Natural killer cell (primary cell): ENCODE results near the gene IFNA13. TPM values are rescaled to one million over a fixed set of nuclear protein-coding genes. Genes with fewer than 3 reads are reported as not detected.

ENCODE experiments used
- ATAC-seq, 3 donors: fragments of 150-1000 bp in 2 of 3; fragments of 200-7000 bp in 1 of 3; cut with Tn5 transposase; 1 replicate in 1 of 3; 2 replicates in 2 of 3; pipeline ENCODE4 v1.10.0; 2021; ENCODE audit warnings: mild to moderate bottlenecking in 2 of 3, moderate library complexity in 2 of 3
- DNase-seq, 2 donors: peaks; one replicate each; pipeline versions ENCODE4 v3.0.0 to v3.0.0-alpha.2; 2013 to 2021; ENCODE audit warnings: mixed read lengths in 1 of 2
- H3K27ac ChIP-seq: one replicate; pipeline ENCODE4 v1.5.1; 2013; ENCODE audit warnings: mild to moderate bottlenecking, low read length
- H3K27me3 ChIP-seq: one replicate; pipeline ENCODE4 v1.6.1; 2013; ENCODE audit warnings: low read length; ENCODE audit not compliant: control insufficient read depth, insufficient read depth
- H3K36me3 ChIP-seq: one replicate; pipeline ENCODE4 v1.6.1; 2013; ENCODE audit warnings: low read length; ENCODE audit not compliant: control insufficient read depth, insufficient read depth
- H3K4me1 ChIP-seq: one replicate; pipeline ENCODE4 v1.6.1; 2013; ENCODE audit warnings: low read length; ENCODE audit not compliant: control insufficient read depth, insufficient read depth
- H3K4me3 ChIP-seq: one replicate; pipeline ENCODE4 v1.5.1; 2013; ENCODE audit warnings: low read length
- H3K9me3 ChIP-seq: one replicate; pipeline ENCODE4 v1.6.1; 2013; ENCODE audit warnings: low read length; ENCODE audit not compliant: control insufficient read depth, insufficient read depth
- H3K27ac Mint-ChIP-seq, 2 donors: one replicate each; pipeline ENCODE4 v1.8.0; 2022; ENCODE audit warnings: mild to moderate bottlenecking in 2 of 2, mixed read lengths in 2 of 2, moderate library complexity in 1 of 2
- H3K27me3 Mint-ChIP-seq, 2 donors: one replicate each; pipeline ENCODE4 v1.8.0; 2022; ENCODE audit warnings: low read depth in 2 of 2, mixed read lengths in 2 of 2
- H3K36me3 Mint-ChIP-seq: one replicate; pipeline ENCODE4 v1.8.0; 2022; ENCODE audit warnings: mixed read lengths
- H3K4me1 Mint-ChIP-seq, 2 donors: one replicate each; pipeline ENCODE4 v1.8.0; 2022; ENCODE audit warnings: mixed read lengths in 2 of 2
- H3K4me3 Mint-ChIP-seq: one replicate; pipeline ENCODE4 v1.8.0; 2022; ENCODE audit warnings: mild to moderate bottlenecking, moderate library complexity, mixed read lengths
- H3K9me3 Mint-ChIP-seq, 2 donors: one replicate each; pipeline ENCODE4 v1.8.0; 2022; ENCODE audit warnings: mixed read lengths in 2 of 2
- CTCF ChIP-seq: fragments of 200-600 bp; IDR thresholded peaks from one replicate; pipeline ENCODE4 v1.8.0; 2022; ENCODE audit warnings: antibody characterized with exemption
- WGBS: methylation state at CpG from one replicate; pipeline ENCODE4 v1.1.7; 2013; ENCODE audit warnings: missing lambda C conversion rate; ENCODE audit not compliant: insufficient coverage; 5-methylcytosine and 5-hydroxymethylcytosine counted together
- intact Hi-C: fragments of 100-400 bp; cut with micrococcal nuclease; formaldehyde crosslinking; loops from one replicate; pipeline ENCODE4 v1.14.2; 2022
- total RNA-seq, 4 donors: library from RNA; stranded (reverse); fragments of 120-200 nt in 1 of 4; gene quantifications; one replicate each; pipeline versions ENCODE4 v1.2.3 to v1.2.4, GENCODE V29; 2013 to 2022

The IFNA13 gene
- total RNA-seq, 3 donors from 2014 or later (not counting 1 experiment from before 2014, with no cell fraction given): not detected

- no peaks in the 10 kb centered on the region for H3K36me3 Mint-ChIP-seq
- ATAC-seq (no peak), DNase-seq (no peak)
- no peaks in the 10 kb centered on the region for H3K9me3 Mint-ChIP-seq
- no peaks in the 10 kb centered on the region for H3K4me1 Mint-ChIP-seq
- Histone ChIP-seq H3K27ac (no peak overlapping the region), H3K4me3 (no peak overlapping the region), H3K27me3 (peaks cover 2% of the 10 kb centered on the region), H3K4me1 (no peaks in the 10 kb centered on the region), H3K36me3 (no peaks in the 10 kb centered on the region), H3K9me3 (no peaks in the 10 kb centered on the region)
- peaks cover 32 to 46% of the 10 kb centered on the region in 2 donors for H3K27me3 Mint-ChIP-seq
- WGBS: 83% methylated on average over 3 of the region's 3 CpGs
- intact Hi-C loops: no loop called here
- no peak for TF ChIP-seq CTCF
- no peak overlapping the region for H3K27ac Mint-ChIP-seq
- H3K4me3 Mint-ChIP-seq: no peak overlapping the region
Observed at GRCh38 chr9:21348430-21348970, 19.4 kb downstream of the IFNA13 start.

- intact Hi-C loops: no loop called here
- DNase-seq (no peak), ATAC-seq (no peak)
- no peak overlapping the region for H3K4me3 Mint-ChIP-seq
- H3K27me3 Mint-ChIP-seq: peaks cover 29 to 33% of the 10 kb centered on the region in 2 donors
- TF ChIP-seq CTCF: no peak
- Histone ChIP-seq H3K27ac (no peak overlapping the region), H3K36me3 (no peaks in the 10 kb centered on the region), H3K4me1 (no peaks in the 10 kb centered on the region), H3K4me3 (no peak overlapping the region), H3K27me3 (no peaks in the 10 kb centered on the region), H3K9me3 (no peaks in the 10 kb centered on the region)
- no peaks in the 10 kb centered on the region for H3K9me3 Mint-ChIP-seq
- H3K27ac Mint-ChIP-seq: no peak overlapping the region
- peaks cover 0 to 6% of the 10 kb centered on the region in 2 donors for H3K4me1 Mint-ChIP-seq
- no peaks in the 10 kb centered on the region for H3K36me3 Mint-ChIP-seq
- WGBS: 96% methylated on average over 4 of the region's 4 CpGs
Observed at GRCh38 chr9:21340735-21341134, 27.1 kb downstream of the IFNA13 start.

- Mint-ChIP-seq H3K36me3 (no peaks in the 10 kb centered on the region), H3K27ac (peak overlapping the region; percentile 91), H3K9me3 (no peaks in the 10 kb centered on the region), H3K27me3 (peaks cover 8 to 9% of the 10 kb centered on the region in 2 donors), H3K4me1 (peaks cover 34 to 35% of the 10 kb centered on the region in 2 donors), H3K4me3 (peak overlapping the region; percentile 90)
- no peak for TF ChIP-seq CTCF
- H3K9me3 ChIP-seq: no peaks in the 10 kb centered on the region
- H3K27ac ChIP-seq: no peak overlapping the region
- DNase-seq: peak in 1 of 2 donors; percentile 19
- H3K4me3 ChIP-seq: no peak overlapping the region
- intact Hi-C loops: no loop called here
- H3K36me3 ChIP-seq: peaks cover 2% of the 10 kb centered on the region
- H3K4me1 ChIP-seq: peaks cover 8% of the 10 kb centered on the region
- H3K27me3 ChIP-seq: no peaks in the 10 kb centered on the region
- no peak for ATAC-seq
Observed at GRCh38 chr9:21336457-21336856, 31.4 kb downstream of the IFNA13 start.
